Activated naive CD4-positive, alpha-beta T cell treated with anti-CD3 and anti-CD28 coated beads, Interleukin-2, amount 10 ng/mL, durations not matched to agents 7 days and 5 days (primary cell): Measurements from ENCODE around the gene AGAP5.

Experiments used
- CTCF ChIA-PET: fragments of 350-600 bp; sonication (Branson Sonifier 250); formaldehyde crosslinking; loops from one replicate; lab custom pipeline; 2021; ENCODE audit warnings: antibody characterized with exemption; lab: Charles Lee
- DNase-seq: peaks from one replicate; pipeline ENCODE4 v3.0.0-alpha.2; 2020
- H3K27ac Mint-ChIP-seq: one replicate; pipeline ENCODE4 v1.8.0; 2021; ENCODE audit warnings: mild to moderate bottlenecking, moderate library complexity, mixed read lengths
- H3K27me3 Mint-ChIP-seq: one replicate; pipeline ENCODE4 v1.8.0; 2021; ENCODE audit warnings: mild to moderate bottlenecking, mixed read lengths
- H3K36me3 Mint-ChIP-seq: one replicate; pipeline ENCODE4 v1.8.0; 2021; ENCODE audit warnings: mixed read lengths
- H3K4me1 Mint-ChIP-seq: one replicate; pipeline ENCODE4 v1.8.0; 2021; ENCODE audit warnings: mixed read lengths
- H3K4me3 Mint-ChIP-seq: one replicate; pipeline ENCODE4 v1.8.0; 2021; ENCODE audit warnings: mild to moderate bottlenecking, moderate library complexity, mixed read lengths
- H3K9me3 Mint-ChIP-seq: one replicate; pipeline ENCODE4 v1.8.0; 2021; ENCODE audit warnings: mixed read lengths

Gene AGAP5

GRCh38 chr10:73655257-73655989, 42.5 kb downstream of the AGAP5 start:
- peaks cover 13% of the 10 kb centered on the region for H3K27me3 Mint-ChIP-seq

GRCh38 chr10:73653701-73654100, 44.2 kb downstream of the AGAP5 start:
- CTCF ChIA-PET, result interaction anchor here (1.8 kb wide), 1 partner anchor 124 kb away, joined by 6 read pairs; no protein-coding TSS in a partner anchor
- no peaks in the 10 kb centered on the region for H3K9me3 Mint-ChIP-seq
- peaks cover 19% of the 10 kb centered on the region for H3K27me3 Mint-ChIP-seq
- DNase-seq, result no peak
- no peaks in the 10 kb centered on the region for H3K36me3 Mint-ChIP-seq
- H3K27ac Mint-ChIP-seq, result no peak overlapping the region
- H3K4me1 Mint-ChIP-seq, result peaks cover 8% of the 10 kb centered on the region
- H3K4me3 Mint-ChIP-seq, result no peak overlapping the region

More at GRCh38 chr10:73655257-73655989, 42.5 kb downstream of the AGAP5 start:
- Mint-ChIP-seq H3K9me3 (no peaks in the 10 kb centered on the region), H3K4me1 (peaks cover 8% of the 10 kb centered on the region), H3K27ac (no peak overlapping the region), H3K36me3 (no peaks in the 10 kb centered on the region), H3K4me3 (no peak overlapping the region)
- CTCF ChIA-PET, result interaction anchor here (0.9 kb wide), 1 partner anchor 12 kb away, joined by 3 read pairs; no protein-coding TSS in a partner anchor
- no peak for DNase-seq

GRCh38 chr10:73653195-73653594, 44.7 kb downstream of the AGAP5 start:
- no peak overlapping the region for H3K4me3 Mint-ChIP-seq
- peaks cover 8% of the 10 kb centered on the region for H3K4me1 Mint-ChIP-seq
- CTCF ChIA-PET, result interaction anchor here (1.8 kb wide), 1 partner anchor 123 kb away, joined by 6 read pairs; no protein-coding TSS in a partner anchor
- H3K27me3 Mint-ChIP-seq, result peaks cover 24% of the 10 kb centered on the region
- no peak overlapping the region for H3K27ac Mint-ChIP-seq
- DNase-seq, result no peak
- no peaks in the 10 kb centered on the region for H3K9me3 Mint-ChIP-seq
- no peaks in the 10 kb centered on the region for H3K36me3 Mint-ChIP-seq

GRCh38 chr10:73650537-73651331, 47.2 kb downstream of the AGAP5 start:
- no peak for DNase-seq
- H3K4me3 Mint-ChIP-seq, result no peak overlapping the region
- H3K36me3 Mint-ChIP-seq, result no peaks in the 10 kb centered on the region
- CTCF ChIA-PET, result interaction anchor here (1.5 to 2.5 kb wide), 2 partner anchors 121 to 229 kb away, joined by 4 to 13 read pairs; no protein-coding TSS in a partner anchor
- peaks cover 5% of the 10 kb centered on the region for H3K4me1 Mint-ChIP-seq
- H3K27me3 Mint-ChIP-seq, result peaks cover 44% of the 10 kb centered on the region
- H3K9me3 Mint-ChIP-seq, result no peaks in the 10 kb centered on the region
- H3K27ac Mint-ChIP-seq, result no peak overlapping the region

- H3K4me3 Mint-ChIP-seq, result no peak overlapping the region
- DNase-seq, result no peak
- CTCF ChIA-PET, result interaction anchor here (1.5 to 2.5 kb wide), 2 partner anchors 121 to 229 kb away, joined by 4 to 13 read pairs; no protein-coding TSS in a partner anchor
- peaks cover under 1% of the 10 kb centered on the region for H3K4me1 Mint-ChIP-seq
- no peaks in the 10 kb centered on the region for H3K9me3 Mint-ChIP-seq
- H3K27ac Mint-ChIP-seq, result no peak overlapping the region
- peaks cover 50% of the 10 kb centered on the region for H3K27me3 Mint-ChIP-seq
- no peaks in the 10 kb centered on the region for H3K36me3 Mint-ChIP-seq
These were observed 47.9 kb downstream of the AGAP5 start for GRCh38 chr10:73649876-73650536.

GRCh38 chr10:73648975-73649829, 48.7 kb downstream of the AGAP5 start:
- DNase-seq, result no peak
- Mint-ChIP-seq H3K9me3 (no peaks in the 10 kb centered on the region), H3K36me3 (no peaks in the 10 kb centered on the region), H3K27ac (no peak overlapping the region), H3K4me1 (peaks cover 5% of the 10 kb centered on the region), H3K4me3 (no peak overlapping the region), H3K27me3 (peaks cover 56% of the 10 kb centered on the region)
- CTCF ChIA-PET, result interaction anchor here (2.5 to 10.1 kb wide), 2 partner anchors 119 to 120 kb away, joined by 13 to 134 read pairs; no protein-coding TSS in a partner anchor

- CTCF ChIA-PET, result interaction anchor here (10.1 kb wide), 1 partner anchor 118 kb away, joined by 134 read pairs; no protein-coding TSS in a partner anchor
- H3K9me3 Mint-ChIP-seq, result no peaks in the 10 kb centered on the region
- DNase-seq, result no peak
- peaks cover 52% of the 10 kb centered on the region for H3K27me3 Mint-ChIP-seq
- no peak overlapping the region for H3K27ac Mint-ChIP-seq
- H3K36me3 Mint-ChIP-seq, result no peaks in the 10 kb centered on the region
- H3K4me3 Mint-ChIP-seq, result peak overlapping the region; percentile 44
- H3K4me1 Mint-ChIP-seq, result peaks cover 13% of the 10 kb centered on the region
These were observed 49.8 kb downstream of the AGAP5 start for GRCh38 chr10:73647875-73648651.

- peaks cover 58% of the 10 kb centered on the region for H3K27me3 Mint-ChIP-seq
- peak overlapping the region; percentile 44 for H3K4me3 Mint-ChIP-seq
- DNase-seq, result peak; percentile 49
- CTCF ChIA-PET, result interaction anchor here (10.1 kb wide), 1 partner anchor 118 kb away, joined by 134 read pairs; no protein-coding TSS in a partner anchor
- no peaks in the 10 kb centered on the region for H3K9me3 Mint-ChIP-seq
- H3K4me1 Mint-ChIP-seq, result peaks cover 13% of the 10 kb centered on the region
- no peak overlapping the region for H3K27ac Mint-ChIP-seq
- H3K36me3 Mint-ChIP-seq, result no peaks in the 10 kb centered on the region
These were observed 50.6 kb downstream of the AGAP5 start for GRCh38 chr10:73647211-73647874.

GRCh38 chr10:73646598-73647041, 51.3 kb downstream of the AGAP5 start:
- CTCF ChIA-PET, result interaction anchor here (4.0 to 10.1 kb wide), 2 partner anchors 15 to 117 kb away, joined by 20 to 134 read pairs; no protein-coding TSS in a partner anchor
- Mint-ChIP-seq H3K4me3 (no peak overlapping the region), H3K4me1 (peaks cover 13% of the 10 kb centered on the region), H3K36me3 (no peaks in the 10 kb centered on the region), H3K27ac (no peak overlapping the region), H3K27me3 (peaks cover 62% of the 10 kb centered on the region), H3K9me3 (no peaks in the 10 kb centered on the region)
- no peak for DNase-seq

- CTCF ChIA-PET, result interaction anchor here (0.9 to 10.1 kb wide), 5 partner anchors 14 to 144 kb away, joined by 3 to 134 read pairs (median 14); partner anchors contain the start of gene USP54
- no peaks in the 10 kb centered on the region for H3K36me3 Mint-ChIP-seq
- H3K4me3 Mint-ChIP-seq, result no peak overlapping the region
- H3K9me3 Mint-ChIP-seq, result no peaks in the 10 kb centered on the region
- DNase-seq, result no peak
- no peak overlapping the region for H3K27ac Mint-ChIP-seq
- H3K27me3 Mint-ChIP-seq, result peaks cover 65% of the 10 kb centered on the region
- peaks cover 13% of the 10 kb centered on the region for H3K4me1 Mint-ChIP-seq
These were observed 52.7 kb downstream of the AGAP5 start for GRCh38 chr10:73645251-73645650.

GRCh38 chr10:73644767-73645166, 53.1 kb downstream of the AGAP5 start:
- Mint-ChIP-seq H3K4me3 (no peak overlapping the region), H3K9me3 (no peaks in the 10 kb centered on the region), H3K27me3 (peaks cover 70% of the 10 kb centered on the region), H3K4me1 (peaks cover 13% of the 10 kb centered on the region), H3K27ac (no peak overlapping the region), H3K36me3 (no peaks in the 10 kb centered on the region)
- CTCF ChIA-PET, result interaction anchor here (0.9 to 10.1 kb wide), 13 partner anchors 13 to 381 kb away, joined by 3 to 134 read pairs (median 6); partner anchors contain the start of gene USP54
- no peak for DNase-seq
